ENCODE data around the gene RMRP. TPM values are rescaled to one million over a fixed set of nuclear protein-coding genes. Genes with fewer than 3 reads are reported as not detected.

RMRP gene
- total and polyA plus RNA-seq, 10 of the 15 experiments (the other 5 are each of a cell fraction or from before 2014, with no cell fraction given): 12.0 to 42,450 (median 6,418) TPM; not detected in 4

- TF ChIP-seq ELK1 (IDR thresholded peaks at IDR 0.05; ENCODE audit: low read depth, low read length) (peak; percentile 14; the same call in 1 of the 2 replicates), BACH1 (IDR thresholded peaks at IDR 0.05; ENCODE audit: borderline replicate concordance) (no peak), E2F4 (IDR thresholded peaks at IDR 0.05; ENCODE audit: low read depth, low read length) (no peak), PKNOX1 (IDR thresholded peaks at IDR 0.05) (peak; percentile 29; the same call in 1 of the 2 replicates), TBL1XR1 (IDR thresholded peaks at IDR 0.05; ENCODE audit: low read depth, low read length) (no peak), SKIL (IDR thresholded peaks at IDR 0.05; ENCODE audit: low read depth, poor library complexity, severe bottlenecking) (no peak), FOXM1 (IDR thresholded peaks at IDR 0.05; ENCODE audit: low read depth, low read length) (no peak), ATF7 (IDR thresholded peaks at IDR 0.05; ENCODE audit: low read depth) (peak; percentile 90), HCFC1 (IDR thresholded peaks at IDR 0.05; ENCODE audit: low read length) (no peak), TCF7 (IDR thresholded peaks at IDR 0.05; ENCODE audit: borderline replicate concordance) (no peak), BHLHE40 (IDR thresholded peaks at IDR 0.05; ENCODE audit: borderline replicate concordance in 1 of 2, low read depth in 2 of 2, low read length in 1 of 2) (peak; percentile 5 to 69; a peak in 2 of 4 replicates), CEBPZ (IDR thresholded peaks at IDR 0.05; ENCODE audit: low read depth, low read length) (no peak), NBN (IDR thresholded peaks at IDR 0.05) (peak; percentile 98), FOS (IDR thresholded peaks at IDR 0.05; ENCODE audit: borderline replicate concordance, extremely low read depth, insufficient read length) (no peak), ZNF687 (IDR thresholded peaks at IDR 0.05) (peak; percentile 82)
Observed at GRCh38 chr9:35616681-35617459, 40.9 kb downstream of the RMRP start (continued).
